H1 (cell line): ENCODE data around the gene ENTR1. TPM values are rescaled to one million over a fixed set of nuclear protein-coding genes. Genes with fewer than 3 reads are reported as not detected.

Experiments
- CBX8 ChIP-seq: fragments of 300-800, 300-1000 bp; sonication (generic); IDR thresholded peaks from 2 replicates; pipeline ENCODE4 v1.7.1; 2016; ENCODE audit warnings: low read depth, low read length, borderline replicate concordance
- CHD1 ChIP-seq: IDR thresholded peaks from 2 replicates; pipeline ENCODE4 v1.6.1; 2012; ENCODE audit warnings: low read depth, low read length, improper control_type of control experiment
- GABPA ChIP-seq: IDR thresholded peaks from 2 replicates; pipeline ENCODE4 v1.6.1; 2011; ENCODE audit warnings: mild to moderate bottlenecking, low read length, moderate library complexity, borderline replicate concordance; ENCODE audit not compliant: insufficient read depth
- JUND ChIP-seq: IDR thresholded peaks from 2 replicates; pipeline ENCODE4 v1.6.1; 2011; ENCODE audit warnings: mild to moderate bottlenecking, improper control_type of control experiment, low read length
- KDM1A ChIP-seq: fragments of 200-600, 300-600 bp; sonication (generic); IDR thresholded peaks from 2 replicates; pipeline ENCODE4 v1.7.1; 2016; ENCODE audit warnings: mild to moderate bottlenecking, low read length, borderline replicate concordance
- NANOG ChIP-seq: IDR thresholded peaks from 2 replicates; pipeline ENCODE4 v1.6.1; 2011; ENCODE audit warnings: low read length, low read depth, mild to moderate bottlenecking, inconsistent platforms; ENCODE audit not compliant: insufficient read depth, poor library complexity, severe bottlenecking
- PHF8 ChIP-seq: fragments of 200-600 bp; sonication (generic); conservative IDR thresholded peaks from 2 replicates; pipeline ENCODE4 v1.7.1; 2012; ENCODE audit warnings: low read depth, mild to moderate bottlenecking, inconsistent platforms, low read length, moderate library complexity
- RXRA ChIP-seq: IDR thresholded peaks from 2 replicates; pipeline ENCODE4 v1.6.1; 2011; ENCODE audit warnings: low read depth, mild to moderate bottlenecking, low read length, moderate library complexity; ENCODE audit not compliant: insufficient read depth
- polyA plus RNA-seq, 7 experiments: library from polyadenylated mRNA; depleted of rRNA in 3 of 7; stranded (reverse) in 5 of 7; unstranded in 2 of 7; fragments of >200 nt in 5 of 7; fragments of 200-250 nt in 2 of 7; gene quantifications; 1 replicate in 5 of 7; 2 replicates in 1 of 7; 4 replicates in 1 of 7; pipeline versions ENCODE4 v1.2.1 to v1.2.3, GENCODE V29; 2011 to 2013; ENCODE audit warnings: missing spikeins in 2 of 7, mixed read lengths in 2 of 7
- total RNA-seq: library from RNA; stranded (reverse); fragmentation: NEBNext Ultra II Directional; extraction: Animal tissue kit (Norgen Biotek cat#: 25700); gene quantifications from 2 replicates; pipeline ENCODE4 v1.2.1, GENCODE V29; 2021
- TF ChIP-seq, protein P1 (sequence below): fragments of 300-600 bp; sonication (generic); IDR thresholded peaks from 2 replicates; pipeline ENCODE4 v1.7.1; 2012; ENCODE audit warnings: low read length, moderate library complexity, mild to moderate bottlenecking, inconsistent platforms; ENCODE audit not compliant: insufficient replicate concordance
- TF ChIP-seq, protein P2 (sequence below): IDR thresholded peaks from 2 replicates; pipeline ENCODE4 v1.6.1; 2011; ENCODE audit warnings: low read depth, mild to moderate bottlenecking, low read length; ENCODE audit not compliant: insufficient read depth

Gene ENTR1
- total and polyA plus RNA-seq, 2 of the 8 experiments (the other 6 are each of a cell fraction or from before 2014, with no cell fraction given): 65.2 to 102 TPM

DNA sequence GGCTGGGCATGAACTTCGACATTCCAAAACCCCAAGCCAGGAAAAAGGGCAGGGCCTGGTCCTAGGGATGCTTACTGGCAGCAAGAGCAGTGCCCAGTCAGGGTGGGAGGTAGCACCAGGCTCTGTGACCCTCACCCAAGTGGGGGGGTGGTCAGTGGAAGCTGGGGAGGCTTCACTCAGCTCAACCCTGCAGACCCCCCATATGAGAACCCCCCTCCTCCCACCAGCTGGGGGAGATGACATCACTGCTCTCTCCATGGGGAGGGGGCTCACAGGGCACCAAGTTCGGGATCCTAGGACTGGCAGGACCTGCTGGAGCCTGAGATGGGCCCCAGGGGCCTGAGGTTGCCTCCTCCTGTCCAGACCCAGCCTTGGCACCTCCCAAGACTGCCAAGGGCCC lies 51.5 kb downstream of the ENTR1 start (continued):
- TF ChIP-seq, protein P1, sequence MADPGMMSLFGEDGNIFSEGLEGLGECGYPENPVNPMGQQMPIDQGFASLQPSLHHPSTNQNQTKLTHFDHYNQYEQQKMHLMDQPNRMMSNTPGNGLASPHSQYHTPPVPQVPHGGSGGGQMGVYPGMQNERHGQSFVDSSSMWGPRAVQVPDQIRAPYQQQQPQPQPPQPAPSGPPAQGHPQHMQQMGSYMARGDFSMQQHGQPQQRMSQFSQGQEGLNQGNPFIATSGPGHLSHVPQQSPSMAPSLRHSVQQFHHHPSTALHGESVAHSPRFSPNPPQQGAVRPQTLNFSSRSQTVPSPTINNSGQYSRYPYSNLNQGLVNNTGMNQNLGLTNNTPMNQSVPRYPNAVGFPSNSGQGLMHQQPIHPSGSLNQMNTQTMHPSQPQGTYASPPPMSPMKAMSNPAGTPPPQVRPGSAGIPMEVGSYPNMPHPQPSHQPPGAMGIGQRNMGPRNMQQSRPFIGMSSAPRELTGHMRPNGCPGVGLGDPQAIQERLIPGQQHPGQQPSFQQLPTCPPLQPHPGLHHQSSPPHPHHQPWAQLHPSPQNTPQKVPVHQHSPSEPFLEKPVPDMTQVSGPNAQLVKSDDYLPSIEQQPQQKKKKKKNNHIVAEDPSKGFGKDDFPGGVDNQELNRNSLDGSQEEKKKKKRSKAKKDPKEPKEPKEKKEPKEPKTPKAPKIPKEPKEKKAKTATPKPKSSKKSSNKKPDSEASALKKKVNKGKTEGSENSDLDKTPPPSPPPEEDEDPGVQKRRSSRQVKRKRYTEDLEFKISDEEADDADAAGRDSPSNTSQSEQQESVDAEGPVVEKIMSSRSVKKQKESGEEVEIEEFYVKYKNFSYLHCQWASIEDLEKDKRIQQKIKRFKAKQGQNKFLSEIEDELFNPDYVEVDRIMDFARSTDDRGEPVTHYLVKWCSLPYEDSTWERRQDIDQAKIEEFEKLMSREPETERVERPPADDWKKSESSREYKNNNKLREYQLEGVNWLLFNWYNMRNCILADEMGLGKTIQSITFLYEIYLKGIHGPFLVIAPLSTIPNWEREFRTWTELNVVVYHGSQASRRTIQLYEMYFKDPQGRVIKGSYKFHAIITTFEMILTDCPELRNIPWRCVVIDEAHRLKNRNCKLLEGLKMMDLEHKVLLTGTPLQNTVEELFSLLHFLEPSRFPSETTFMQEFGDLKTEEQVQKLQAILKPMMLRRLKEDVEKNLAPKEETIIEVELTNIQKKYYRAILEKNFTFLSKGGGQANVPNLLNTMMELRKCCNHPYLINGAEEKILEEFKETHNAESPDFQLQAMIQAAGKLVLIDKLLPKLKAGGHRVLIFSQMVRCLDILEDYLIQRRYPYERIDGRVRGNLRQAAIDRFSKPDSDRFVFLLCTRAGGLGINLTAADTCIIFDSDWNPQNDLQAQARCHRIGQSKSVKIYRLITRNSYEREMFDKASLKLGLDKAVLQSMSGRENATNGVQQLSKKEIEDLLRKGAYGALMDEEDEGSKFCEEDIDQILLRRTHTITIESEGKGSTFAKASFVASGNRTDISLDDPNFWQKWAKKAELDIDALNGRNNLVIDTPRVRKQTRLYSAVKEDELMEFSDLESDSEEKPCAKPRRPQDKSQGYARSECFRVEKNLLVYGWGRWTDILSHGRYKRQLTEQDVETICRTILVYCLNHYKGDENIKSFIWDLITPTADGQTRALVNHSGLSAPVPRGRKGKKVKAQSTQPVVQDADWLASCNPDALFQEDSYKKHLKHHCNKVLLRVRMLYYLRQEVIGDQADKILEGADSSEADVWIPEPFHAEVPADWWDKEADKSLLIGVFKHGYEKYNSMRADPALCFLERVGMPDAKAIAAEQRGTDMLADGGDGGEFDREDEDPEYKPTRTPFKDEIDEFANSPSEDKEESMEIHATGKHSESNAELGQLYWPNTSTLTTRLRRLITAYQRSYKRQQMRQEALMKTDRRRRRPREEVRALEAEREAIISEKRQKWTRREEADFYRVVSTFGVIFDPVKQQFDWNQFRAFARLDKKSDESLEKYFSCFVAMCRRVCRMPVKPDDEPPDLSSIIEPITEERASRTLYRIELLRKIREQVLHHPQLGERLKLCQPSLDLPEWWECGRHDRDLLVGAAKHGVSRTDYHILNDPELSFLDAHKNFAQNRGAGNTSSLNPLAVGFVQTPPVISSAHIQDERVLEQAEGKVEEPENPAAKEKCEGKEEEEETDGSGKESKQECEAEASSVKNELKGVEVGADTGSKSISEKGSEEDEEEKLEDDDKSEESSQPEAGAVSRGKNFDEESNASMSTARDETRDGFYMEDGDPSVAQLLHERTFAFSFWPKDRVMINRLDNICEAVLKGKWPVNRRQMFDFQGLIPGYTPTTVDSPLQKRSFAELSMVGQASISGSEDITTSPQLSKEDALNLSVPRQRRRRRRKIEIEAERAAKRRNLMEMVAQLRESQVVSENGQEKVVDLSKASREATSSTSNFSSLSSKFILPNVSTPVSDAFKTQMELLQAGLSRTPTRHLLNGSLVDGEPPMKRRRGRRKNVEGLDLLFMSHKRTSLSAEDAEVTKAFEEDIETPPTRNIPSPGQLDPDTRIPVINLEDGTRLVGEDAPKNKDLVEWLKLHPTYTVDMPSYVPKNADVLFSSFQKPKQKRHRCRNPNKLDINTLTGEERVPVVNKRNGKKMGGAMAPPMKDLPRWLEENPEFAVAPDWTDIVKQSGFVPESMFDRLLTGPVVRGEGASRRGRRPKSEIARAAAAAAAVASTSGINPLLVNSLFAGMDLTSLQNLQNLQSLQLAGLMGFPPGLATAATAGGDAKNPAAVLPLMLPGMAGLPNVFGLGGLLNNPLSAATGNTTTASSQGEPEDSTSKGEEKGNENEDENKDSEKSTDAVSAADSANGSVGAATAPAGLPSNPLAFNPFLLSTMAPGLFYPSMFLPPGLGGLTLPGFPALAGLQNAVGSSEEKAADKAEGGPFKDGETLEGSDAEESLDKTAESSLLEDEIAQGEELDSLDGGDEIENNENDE: no peak
- TF ChIP-seq RXRA (no peak), KDM1A (no peak), GABPA (no peak), JUND (no peak), PHF8 (no peak), CBX8 (no peak), NANOG (no peak), CHD1 (no peak)
- TF ChIP-seq, protein P2, sequence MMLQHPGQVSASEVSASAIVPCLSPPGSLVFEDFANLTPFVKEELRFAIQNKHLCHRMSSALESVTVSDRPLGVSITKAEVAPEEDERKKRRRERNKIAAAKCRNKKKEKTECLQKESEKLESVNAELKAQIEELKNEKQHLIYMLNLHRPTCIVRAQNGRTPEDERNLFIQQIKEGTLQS: no peak
